GM21529 (cell line): ENCODE results near the gene GADD45B.

ENCODE experiments used
- ATAC-seq: cut with Tn5 transposase; IDR thresholded peaks from one replicate; pipeline ENCODE4 v1.9.1; 2021; ENCODE audit not compliant: unreplicated experiment

The GADD45B gene, protein sequence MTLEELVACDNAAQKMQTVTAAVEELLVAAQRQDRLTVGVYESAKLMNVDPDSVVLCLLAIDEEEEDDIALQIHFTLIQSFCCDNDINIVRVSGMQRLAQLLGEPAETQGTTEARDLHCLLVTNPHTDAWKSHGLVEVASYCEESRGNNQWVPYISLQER

DNA sequence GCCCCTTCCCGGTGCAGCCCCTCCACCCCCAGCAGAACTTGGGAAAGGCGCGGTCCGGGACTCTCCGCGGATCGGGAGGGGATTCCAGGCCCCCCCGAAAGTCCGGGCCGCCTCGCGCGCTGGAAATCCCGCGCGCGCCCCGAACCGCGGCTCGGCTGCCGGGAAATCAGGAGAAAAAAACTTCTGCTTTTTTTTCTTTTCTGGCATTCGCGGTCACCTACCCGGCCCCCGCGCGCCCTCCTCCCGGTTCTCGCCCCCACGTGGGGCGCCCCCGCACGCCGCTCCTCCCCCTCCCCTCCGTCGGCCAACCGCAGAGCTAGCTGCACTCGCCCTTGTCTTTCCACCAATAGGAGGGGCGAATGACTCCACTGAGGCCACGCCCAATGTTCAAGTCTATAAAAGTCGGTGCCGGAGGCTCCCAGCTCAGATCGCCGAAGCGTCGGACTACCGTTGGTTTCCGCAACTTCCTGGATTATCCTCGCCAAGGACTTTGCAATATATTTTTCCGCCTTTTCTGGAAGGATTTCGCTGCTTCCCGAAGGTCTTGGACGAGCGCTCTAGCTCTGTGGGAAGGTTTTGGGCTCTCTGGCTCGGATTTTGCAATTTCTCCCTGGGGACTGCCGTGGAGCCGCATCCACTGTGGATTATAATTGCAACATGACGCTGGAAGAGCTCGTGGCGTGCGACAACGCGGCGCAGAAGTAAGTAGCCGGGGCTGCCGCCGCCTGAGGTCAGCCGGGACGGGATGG, at the start of gene GADD45B:
Gene GADD45B, plus strand, starts transcription at position 426 of the 749 bp plus-strand sequence. Its CDS starts 232 bp downstream, at position 658.
- peak; percentile 37 for ATAC-seq

DNA sequence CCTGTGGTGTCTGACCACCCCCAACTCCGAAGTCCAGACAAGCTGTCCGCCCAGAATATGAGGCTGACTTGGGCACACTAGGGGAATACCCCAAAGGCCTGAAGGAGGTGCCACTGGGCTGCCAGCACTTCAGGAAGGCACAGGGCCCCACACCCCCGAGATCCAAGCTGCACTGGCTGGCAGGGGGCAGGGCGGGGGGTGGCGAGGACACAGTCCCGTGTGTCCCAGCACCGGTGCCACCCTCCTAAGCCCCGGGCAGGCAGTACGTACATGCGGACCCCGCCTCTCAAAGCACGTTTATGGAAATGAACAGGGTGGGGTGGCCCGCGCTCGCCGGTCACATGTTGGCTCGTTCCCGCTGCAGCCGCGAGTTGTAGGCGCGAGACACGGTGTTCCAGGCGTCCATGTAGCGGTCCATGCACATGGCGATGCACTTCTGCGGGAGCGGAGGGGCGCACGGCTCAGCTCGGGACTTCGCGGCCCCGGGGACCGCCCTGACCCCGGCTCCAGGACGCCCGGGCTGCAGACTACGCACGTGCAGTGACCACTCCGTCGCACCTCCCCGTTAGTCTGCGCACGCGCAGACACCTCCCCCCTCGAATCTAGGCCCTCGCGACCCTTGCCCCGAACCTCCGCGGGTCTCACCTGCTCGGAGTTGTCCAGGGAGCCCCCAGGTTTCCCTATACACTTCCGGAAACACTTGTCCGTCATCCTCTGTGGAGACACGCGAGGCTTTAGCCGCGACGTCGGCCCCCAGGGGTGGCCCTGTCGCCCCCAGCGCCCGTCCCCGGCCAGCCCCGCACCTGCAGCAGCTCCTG, 49.1 kb upstream of the GADD45B start:
- ATAC-seq, result peak; percentile 15

DNA sequence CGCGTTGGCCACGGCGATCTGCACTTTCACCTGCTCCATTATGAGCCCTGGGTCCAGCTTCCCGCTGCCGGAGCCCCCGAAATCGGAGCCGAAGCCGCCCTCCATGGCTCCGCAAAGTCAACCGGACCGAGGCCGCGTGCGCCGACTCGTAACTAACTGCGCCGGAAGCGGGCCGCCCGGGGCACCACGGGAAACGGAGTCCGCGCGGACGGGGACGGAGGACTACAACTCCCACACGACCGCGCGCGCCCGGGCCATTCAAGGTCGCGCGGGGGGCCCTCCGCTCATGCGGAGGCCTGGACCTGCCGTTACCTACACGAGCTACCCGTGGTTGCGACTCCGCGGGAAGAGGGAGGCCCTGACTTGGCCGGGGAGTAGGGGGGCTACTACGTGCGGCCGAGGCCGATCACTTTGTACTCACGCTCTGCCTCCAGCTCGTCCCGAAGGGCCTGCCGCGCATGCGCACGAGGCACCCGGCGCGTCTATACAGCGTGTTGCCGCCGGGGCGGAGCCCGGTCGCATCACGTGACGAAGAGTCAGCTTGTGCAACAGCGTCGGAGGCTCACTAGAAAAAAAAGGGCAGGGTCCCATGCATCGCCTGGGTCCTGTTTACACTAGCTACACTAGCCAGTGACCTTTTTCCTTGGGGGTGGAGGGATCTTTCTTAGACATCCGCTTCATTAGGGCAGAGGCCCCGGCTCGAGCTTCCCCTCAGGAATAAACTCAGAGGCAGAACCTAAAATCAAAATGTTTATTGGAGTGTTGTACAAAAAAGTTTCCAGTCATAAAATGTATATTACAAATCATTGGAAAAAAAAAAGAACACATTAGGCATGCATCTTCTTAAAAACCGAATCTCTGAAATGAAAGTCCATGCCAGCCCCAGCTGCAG, 48.3 kb upstream of the GADD45B start, which contains the start of gene TIMM13:
Gene TIMM13, minus strand, starts transcription at position 158 of the 892 bp plus-strand sequence. Its CDS starts 53 bp downstream, at position 105.
- ATAC-seq, result peak; percentile 82

DNA sequence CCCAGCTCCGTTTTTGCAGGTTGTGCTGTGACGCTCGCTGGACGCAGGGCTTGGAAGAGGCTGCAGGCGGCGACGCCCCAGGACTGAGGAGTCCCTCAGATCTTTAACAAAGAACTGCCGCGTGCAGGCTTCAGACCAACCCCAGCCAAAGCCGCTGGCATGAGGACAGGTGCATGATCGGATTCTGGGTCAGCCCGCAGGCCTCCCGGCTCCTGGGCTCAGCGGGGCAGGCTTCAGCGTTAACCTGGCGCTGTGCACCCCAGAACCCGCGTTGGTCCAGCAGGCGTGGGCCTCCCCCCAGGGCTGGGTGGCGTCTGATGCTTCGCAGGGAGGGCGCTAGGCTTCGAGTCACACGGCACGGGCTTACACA, 47.6 kb upstream of the GADD45B start:
- ATAC-seq, result no peak

DNA sequence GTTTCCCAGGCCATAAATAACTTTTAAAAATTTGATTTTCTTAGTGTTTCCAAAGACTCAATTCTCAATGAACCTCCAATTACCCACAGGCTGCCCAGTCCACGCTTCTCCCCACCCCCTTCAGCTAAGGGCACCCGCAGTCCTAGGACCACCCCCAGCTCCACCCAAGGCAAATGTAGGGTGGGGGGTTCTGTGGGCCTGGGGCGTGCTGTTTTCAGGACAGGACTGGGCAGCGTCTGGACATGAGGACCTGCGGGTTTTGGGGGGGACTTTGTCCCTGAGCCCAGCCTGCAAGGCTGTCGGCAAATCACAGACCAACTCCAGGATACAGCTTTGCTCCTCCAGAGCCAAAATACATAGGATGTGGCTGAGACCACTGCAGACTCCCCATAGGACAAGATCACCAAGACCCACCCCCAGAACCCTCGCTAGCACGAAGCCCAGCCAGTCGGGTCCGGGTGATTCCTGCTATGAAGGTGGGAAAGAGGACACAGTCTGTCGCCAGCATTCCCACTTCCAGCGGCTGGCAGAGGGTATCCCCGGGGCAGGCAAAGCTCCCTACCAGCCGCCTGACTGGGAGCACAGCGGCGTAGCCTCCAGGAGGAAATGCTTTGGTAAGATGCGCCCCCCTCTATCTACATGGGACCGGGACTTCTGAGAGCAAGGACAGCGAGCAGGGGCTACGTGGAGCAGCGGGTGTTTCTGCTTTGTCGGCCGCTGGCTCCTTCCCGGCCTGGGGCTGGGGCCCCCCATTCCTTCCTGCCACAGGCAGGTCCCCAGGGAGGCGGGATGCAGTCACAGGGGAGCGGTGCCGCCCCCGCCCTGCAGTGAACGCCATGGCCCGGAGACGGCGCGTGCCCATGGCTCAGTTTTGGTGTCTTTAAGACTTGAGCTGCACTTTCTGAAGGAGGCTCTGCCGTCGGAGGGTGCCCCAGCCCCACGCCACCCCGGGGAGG, 46.9 kb upstream of the GADD45B start:
- ATAC-seq, result no peak

DNA sequence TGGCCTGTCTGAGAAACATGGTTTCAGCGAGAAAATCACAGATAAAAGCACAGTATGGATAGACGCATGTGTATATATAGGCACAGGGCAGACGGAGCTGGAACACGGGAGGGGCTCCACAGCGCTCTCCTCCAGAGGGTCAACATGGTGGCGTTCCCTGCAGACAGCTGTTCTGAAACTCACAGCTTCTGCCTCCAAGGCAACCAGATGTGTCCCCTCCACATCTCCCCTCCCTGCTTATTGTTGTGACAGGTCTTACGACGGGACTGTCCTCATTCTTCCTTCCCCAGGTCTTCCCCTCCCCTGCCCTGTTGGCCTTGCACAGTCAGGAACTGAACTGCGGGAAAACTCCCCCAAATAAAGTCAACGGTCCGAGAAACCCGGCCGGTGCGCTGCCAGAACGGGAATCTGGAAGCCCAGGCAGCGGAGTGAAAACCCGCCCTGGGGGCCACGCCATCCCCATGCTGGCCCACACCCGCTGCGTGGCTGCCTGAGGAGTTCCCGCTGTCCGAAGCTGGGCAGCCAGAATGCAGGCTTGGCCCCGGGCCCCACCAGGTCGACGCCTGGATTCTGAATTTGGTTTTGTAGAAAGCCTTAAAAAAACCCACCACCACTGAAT, 45.9 kb upstream of the GADD45B start:
- no peak for ATAC-seq

DNA sequence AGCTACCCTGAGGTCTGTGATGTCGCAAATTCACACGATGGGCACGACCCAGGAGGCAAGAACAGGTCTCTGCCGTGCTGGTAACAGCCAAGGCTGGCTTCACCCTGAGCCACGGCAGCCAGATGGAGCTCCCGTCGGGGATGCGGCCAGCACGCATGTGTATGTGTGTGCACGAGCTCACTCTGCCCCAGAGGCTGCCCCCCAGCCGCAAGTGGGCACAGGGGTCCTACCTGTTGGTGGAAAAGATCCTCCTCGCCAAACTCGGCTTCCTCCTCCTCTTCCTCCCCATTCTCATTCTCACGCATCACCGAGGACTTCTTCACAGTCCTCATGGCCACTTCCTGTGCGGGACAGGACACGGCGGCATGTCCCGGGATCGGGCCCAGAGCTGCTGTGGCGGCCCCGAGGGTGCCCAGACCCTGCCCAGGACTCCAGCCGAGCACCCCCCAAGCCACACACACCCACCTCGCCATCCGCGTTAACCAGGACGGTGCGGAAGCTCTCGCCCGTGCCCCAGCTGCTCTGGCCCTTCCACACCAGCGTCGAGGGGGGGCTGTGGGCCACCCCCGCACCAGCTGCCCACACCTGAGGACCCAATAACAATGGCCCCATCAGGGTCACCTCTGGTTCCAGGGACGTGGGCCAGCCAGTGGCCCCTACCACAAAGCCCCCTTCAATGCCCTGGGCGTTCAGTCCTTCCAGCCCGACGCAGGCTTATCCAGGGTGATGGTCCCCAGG, 44.4 kb upstream of the GADD45B start:
- ATAC-seq, result no peak

DNA sequence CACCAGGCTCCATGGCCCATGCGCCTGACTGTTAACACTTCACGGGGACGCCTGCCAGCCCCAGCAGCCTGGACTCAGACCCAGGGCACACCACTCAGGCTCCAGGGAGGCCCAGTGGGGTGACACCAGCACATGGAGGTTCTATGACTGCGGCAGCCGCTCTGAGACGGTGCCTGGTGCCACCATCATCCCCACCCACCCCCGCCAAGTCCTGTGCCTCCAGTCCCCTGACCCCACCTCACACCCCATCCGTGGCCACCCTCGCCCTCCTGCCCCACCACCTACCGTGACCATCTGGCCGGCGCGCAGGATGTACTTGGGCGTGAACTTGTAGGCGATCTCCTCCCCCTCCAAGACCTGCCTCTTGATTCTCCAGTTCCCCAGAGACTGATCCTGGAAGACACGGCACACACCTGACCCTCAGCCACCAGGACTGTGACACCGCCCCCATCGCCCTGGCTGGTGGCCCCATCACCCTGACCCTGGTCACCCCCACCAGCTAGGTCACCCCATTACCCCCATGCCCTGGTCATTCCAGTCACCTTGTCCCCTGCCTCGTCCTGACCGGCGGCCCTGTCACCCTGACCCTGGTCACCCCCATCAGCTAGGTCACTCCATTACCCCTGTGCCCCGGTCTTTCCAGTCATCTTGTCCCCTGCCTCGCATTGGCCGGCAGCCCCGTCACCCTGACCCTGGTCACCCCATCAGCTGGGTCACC, 43.6 kb upstream of the GADD45B start:
- ATAC-seq, result no peak

DNA sequence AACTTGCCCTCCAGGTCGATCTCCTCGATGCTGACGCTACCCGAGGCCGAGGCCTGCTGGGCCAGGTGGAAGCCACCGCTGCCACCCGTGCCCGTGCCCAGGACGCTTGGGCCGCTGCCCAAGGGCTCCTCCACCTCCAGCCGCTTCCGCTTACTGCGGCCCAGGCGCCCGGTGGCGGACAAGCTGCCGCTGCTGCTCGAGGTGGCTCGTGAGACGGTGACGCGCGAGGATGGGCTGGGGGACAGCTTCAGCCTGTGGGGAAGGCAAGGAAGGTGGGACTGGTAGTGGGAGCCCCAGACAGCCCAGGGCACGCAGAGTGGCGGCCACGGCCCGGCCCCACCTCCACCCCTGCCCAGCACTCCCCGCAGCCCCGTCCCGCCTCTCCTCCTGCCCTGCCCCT, 42.1 kb upstream of the GADD45B start:
- no peak for ATAC-seq

DNA sequence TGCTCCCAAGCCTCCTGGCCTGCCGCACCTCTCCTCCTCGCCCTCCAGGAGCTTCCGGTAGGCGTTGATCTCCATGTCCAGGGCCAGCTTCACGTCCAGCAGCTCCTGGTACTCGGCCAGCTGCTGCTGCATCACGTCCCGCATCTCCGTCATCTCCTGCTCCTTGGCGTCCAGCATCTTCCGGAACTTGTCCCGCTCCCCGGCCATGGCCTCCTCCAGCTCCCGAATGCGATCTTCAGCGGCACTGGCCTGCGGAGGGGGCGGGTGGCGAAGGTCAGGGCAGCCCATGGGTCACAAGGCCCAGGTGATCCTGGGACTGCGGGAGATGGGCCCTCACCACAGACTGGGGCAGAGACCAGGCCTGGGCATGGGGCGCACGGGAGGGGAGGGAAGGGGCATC, 41.7 kb upstream of the GADD45B start:
- no peak for ATAC-seq

DNA sequence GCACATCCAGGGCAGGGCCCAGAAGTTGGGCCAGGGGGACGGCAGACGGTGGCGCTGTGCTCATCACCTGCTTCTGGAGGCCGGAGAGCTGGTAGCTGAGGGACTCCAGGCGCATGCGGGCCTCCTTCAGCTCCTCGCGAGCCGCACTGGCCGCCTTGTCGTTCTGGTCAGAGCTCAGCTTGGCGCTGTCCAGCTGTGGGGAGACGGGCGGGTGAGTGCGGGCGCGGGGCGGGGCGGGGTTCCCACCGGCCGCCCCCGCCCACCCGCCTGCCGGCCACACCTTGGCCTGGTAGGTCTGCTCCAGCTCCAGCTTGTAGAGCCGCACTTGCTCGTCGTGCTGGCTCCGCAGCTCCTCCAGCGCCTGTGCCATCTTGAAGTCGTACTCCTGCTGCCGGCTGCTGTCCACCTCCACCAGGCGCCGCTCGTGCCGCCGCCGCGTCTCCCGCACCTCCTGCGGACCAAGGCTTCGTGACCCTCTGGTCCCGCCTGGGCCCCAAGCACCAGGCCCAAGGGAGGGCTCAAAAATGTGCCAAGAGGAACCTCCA, 41.1 kb upstream of the GADD45B start:
- ATAC-seq, result no peak

DNA sequence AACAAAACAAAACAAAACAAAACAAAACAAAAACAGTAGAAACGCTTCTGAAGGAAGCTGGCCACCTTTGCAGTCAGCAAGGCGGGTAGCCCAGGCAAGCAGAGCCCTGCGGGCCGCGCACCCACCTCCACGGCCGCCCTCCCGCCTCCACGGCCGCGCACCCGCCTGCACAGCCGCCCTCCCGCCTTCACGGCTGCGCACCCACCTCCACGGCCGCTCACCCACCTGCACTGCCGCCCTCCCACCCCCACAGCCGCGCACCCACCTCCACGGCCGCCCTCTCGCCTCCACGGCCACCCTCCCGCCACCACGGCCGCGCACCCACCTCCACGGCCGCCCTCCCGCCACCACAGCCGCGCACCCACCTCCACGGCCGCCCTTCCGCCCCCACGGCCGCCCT, 39.5 kb upstream of the GADD45B start:
- ATAC-seq, result no peak

DNA sequence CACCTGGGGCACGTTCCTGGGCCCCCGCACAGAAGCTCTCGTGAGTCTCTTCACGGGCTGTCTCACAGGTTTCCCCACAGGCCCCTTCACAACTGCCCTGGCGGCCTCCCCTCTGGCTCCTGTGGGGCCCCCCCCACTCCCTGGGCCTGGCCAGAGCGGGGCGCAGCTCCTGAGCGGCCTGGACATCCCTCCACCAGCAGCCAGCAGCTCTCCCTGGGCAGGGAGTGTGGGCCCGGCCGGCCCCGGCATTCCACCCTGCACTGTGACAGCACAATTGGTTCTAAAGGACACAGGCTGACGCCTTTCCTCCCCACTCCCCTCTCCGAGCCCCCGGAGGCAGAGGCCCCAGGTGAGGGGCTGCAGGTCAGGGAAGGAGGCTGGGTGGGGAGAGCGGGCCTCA, 39.0 kb upstream of the GADD45B start:
- no peak for ATAC-seq

DNA sequence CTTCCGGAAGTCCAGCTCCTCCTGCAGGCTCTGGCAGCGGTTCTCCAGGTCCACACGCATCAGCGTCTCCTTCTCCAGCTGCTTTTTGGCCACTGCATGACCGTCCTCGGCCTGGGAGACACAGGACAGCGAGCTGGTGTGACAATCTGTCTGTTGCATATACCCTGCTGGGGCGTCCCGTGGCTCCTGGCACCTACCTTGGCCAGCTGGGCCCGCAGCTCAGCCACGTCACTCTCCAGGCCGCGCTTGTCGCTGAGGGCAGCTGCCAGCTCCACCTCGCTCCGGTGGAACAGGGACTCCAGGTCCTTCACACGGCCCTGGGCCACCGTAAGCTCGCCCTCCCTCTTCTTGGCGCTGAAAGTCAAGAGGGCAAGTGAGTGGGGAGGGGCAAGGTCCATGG, 37.7 kb upstream of the GADD45B start:
- ATAC-seq, result no peak

DNA sequence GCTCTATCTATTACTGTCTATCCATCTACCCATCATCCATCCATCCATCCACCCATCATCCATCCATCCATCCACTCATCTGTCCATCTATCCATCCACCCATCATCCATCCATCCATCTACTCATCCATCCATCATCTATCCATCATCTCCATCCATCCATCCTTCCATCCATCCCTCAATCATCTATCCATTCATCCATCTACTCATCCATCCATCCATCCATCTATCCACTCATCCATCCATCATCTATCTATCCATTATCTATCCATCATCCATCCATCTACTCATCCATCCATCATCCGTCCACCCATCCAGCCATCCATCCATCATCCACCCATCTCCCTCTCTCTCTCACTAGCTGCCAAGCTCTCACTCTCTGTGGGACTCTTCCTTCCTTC, 35.4 kb upstream of the GADD45B start:
- ATAC-seq, result no peak

DNA sequence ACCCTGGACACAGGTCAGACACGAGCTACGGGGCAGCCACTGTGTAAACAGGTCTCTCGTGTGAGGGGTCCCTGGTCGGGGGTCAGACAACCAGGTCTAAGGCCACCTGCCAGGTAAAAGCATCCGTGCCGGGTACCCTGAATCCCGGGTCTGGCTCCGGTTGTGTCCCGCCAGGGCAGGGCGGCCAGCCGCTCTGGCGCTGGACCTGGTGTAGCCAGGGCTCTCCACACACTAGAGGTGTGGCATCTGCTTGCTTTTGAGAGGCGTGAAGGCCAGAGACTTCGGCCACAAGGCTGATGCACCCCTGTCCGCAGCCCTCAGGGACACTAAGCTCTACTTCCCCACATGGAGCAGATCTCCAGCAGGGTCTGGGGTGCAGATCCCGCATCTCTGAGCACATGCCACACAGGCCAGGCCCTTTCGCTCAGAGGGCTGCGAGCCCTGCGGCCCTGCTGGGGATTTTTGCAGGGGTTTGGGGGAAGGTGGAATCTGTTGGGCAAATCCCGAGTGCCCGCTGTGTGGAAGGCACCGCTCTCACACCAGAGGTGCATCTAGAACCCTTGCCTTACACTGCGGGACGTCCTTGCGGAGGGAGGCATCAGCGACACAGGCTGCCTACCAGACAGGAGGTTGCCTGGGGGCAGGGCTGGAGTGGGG, 34.7 kb upstream of the GADD45B start:
- ATAC-seq, result no peak

DNA sequence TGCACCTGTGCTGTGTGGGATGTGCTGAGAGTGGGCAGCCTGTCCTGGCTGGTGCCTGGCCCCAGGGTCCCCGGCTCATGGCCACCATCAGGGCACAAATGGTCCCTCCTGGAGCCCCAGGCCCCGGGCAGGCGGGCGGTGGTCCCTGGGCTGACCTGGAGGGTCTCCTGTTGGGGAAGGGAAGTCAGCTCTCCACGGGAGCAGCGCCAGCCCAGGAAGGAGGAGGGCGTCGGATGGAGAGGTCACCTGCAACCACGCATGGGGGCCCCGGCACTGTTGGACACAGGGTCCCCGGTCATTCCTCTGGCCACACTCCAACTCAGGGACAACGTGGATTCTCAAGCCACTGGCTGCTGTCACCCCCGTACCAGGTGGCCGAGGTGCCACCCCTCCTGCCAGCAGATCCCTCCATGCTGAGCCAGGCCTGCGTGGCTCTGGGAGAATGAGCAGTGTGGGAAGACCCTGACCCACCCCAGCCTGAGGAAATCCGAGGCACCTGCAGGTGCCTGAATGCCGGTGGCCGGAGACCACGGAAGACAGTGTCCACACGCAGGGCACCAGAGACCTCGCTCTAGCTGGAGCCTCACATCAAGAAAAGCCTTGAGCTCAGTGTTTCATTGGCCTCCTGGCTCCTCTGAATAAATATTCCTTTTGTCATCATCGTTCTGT, 32.7 kb upstream of the GADD45B start:
- ATAC-seq, result no peak
